IMR-90 (cell line): Measurements from ENCODE around the gene PDE6A. TPM values are rescaled to one million over a fixed set of nuclear protein-coding genes. Genes with fewer than 3 reads are reported as not detected.

ENCODE experiments used
- ATAC-seq: fragments of 200-7000 bp; cut with Tn5 transposase; 2 replicates; pipeline ENCODE4 v1.9.1; 2020; ENCODE audit warnings: low read depth, mild to moderate bottlenecking, moderate library complexity
- BruUV-seq: library from RNA; stranded (reverse); fragments of 400-500 nt; replicated peaks from 2 replicates; lab custom pipeline; 2021; lab: Mats Ljungman, UMichigan
- CTCF ChIA-PET: fragments of 300-600 bp; formaldehyde crosslinking; extraction: SDS; loops from one replicate; lab custom pipeline; 2021; ENCODE audit warnings: antibody characterized with exemption; lab: Yijun Ruan, JAX
- POLR2A ChIA-PET: fragments of 300-600 bp; sonication (Branson Sonifier 250); formaldehyde crosslinking; loops from one replicate; lab custom pipeline; 2022; ENCODE audit warnings: antibody characterized with exemption; ENCODE audit not compliant: unreplicated experiment; lab: Charles Lee
- DNase-seq: peaks from one replicate; pipeline ENCODE4 v3.0.0; 2013
- H2AFZ ChIP-seq: replicated peaks from 2 replicates; pipeline ENCODE3; 2013; ENCODE audit warnings: low read length, mild to moderate bottlenecking; ENCODE audit not compliant: poor library complexity
- H2AK5ac ChIP-seq: 2 replicates; pipeline ENCODE4 v1.6.1; 2013; ENCODE audit warnings: low read depth, low read length, inconsistent platforms
- H2AK9ac ChIP-seq: replicated peaks from 2 replicates; pipeline ENCODE3; 2013; ENCODE audit warnings: mild to moderate bottlenecking, low read depth, low read length, moderate library complexity; ENCODE audit not compliant: poor library complexity
- H2BK120ac ChIP-seq: 2 replicates; pipeline ENCODE4 v1.6.1; 2013; ENCODE audit warnings: low read depth, low read length, inconsistent platforms
- H2BK15ac ChIP-seq: 3 replicates; pipeline ENCODE4 v1.6.1; 2013; ENCODE audit warnings: low read depth, low read length, inconsistent platforms
- H2BK20ac ChIP-seq: 2 replicates; pipeline ENCODE4 v1.6.1; 2013; ENCODE audit warnings: low read depth, mild to moderate bottlenecking, inconsistent platforms, low read length, moderate library complexity
- H2BK5ac ChIP-seq: 2 replicates; pipeline ENCODE4 v1.6.1; 2013; ENCODE audit warnings: mild to moderate bottlenecking, low read depth, low read length, inconsistent platforms; ENCODE audit not compliant: poor library complexity, severe bottlenecking
- H3K14ac ChIP-seq: replicated peaks from 2 replicates; pipeline ENCODE4 v1.6.1; 2013; ENCODE audit warnings: low read depth, low read length, inconsistent platforms
- H3K18ac ChIP-seq: 2 replicates; pipeline ENCODE4 v1.6.1; 2013; ENCODE audit warnings: low read depth, low read length, control low read depth
- H3K23ac ChIP-seq: 2 replicates; pipeline ENCODE4 v1.6.1; 2013; ENCODE audit warnings: low read depth, low read length, inconsistent platforms
- H3K27ac ChIP-seq: 2 replicates; pipeline ENCODE4 v1.5.1; 2013; ENCODE audit warnings: mild to moderate bottlenecking, control low read depth, low read length; ENCODE audit not compliant: insufficient read depth
- H3K27me3 ChIP-seq: 2 replicates; pipeline ENCODE4 v1.6.1; 2013; ENCODE audit warnings: low read length; ENCODE audit not compliant: control insufficient read depth, insufficient read depth
- H3K36me3 ChIP-seq: 2 replicates; pipeline ENCODE4 v1.6.1; 2013; ENCODE audit warnings: low read length, mixed read lengths; ENCODE audit not compliant: control insufficient read depth, insufficient read depth
- H3K4ac ChIP-seq: 2 replicates; pipeline ENCODE4 v1.6.1; 2013; ENCODE audit warnings: low read depth, low read length, inconsistent platforms
- H3K4me1 ChIP-seq: 2 replicates; pipeline ENCODE4 v1.6.1; 2013; ENCODE audit warnings: low read length, mixed read lengths; ENCODE audit not compliant: control insufficient read depth, insufficient read depth
- H3K4me2 ChIP-seq: 2 replicates; pipeline ENCODE4 v1.6.1; 2013; ENCODE audit warnings: low read depth, mild to moderate bottlenecking, control low read depth, low read length, moderate library complexity
- H3K4me3 ChIP-seq: 2 replicates; pipeline ENCODE4 v1.5.1; 2013; ENCODE audit warnings: low read depth, mild to moderate bottlenecking, control low read depth, low read length, moderate library complexity; ENCODE audit not compliant: insufficient read depth
- H3K56ac ChIP-seq: 2 replicates; pipeline ENCODE4 v1.6.1; 2013; ENCODE audit warnings: low read length, inconsistent platforms; ENCODE audit not compliant: insufficient read depth; ENCODE audit errors: extremely low read depth
- H3K79me1 ChIP-seq, 2 experiments: 2 replicates each; pipeline ENCODE4 v1.6.1; 2013; ENCODE audit warnings: low read length in 2 of 2, inconsistent platforms in 1 of 2, low read depth in 1 of 2
- H3K9ac ChIP-seq: 2 replicates; pipeline ENCODE4 v1.6.1; 2013; ENCODE audit warnings: low read depth, low read length, control low read depth
- H3K9me1 ChIP-seq: 2 replicates; pipeline ENCODE4 v1.6.1; 2013; ENCODE audit warnings: low read length, inconsistent platforms; ENCODE audit not compliant: insufficient read depth
- H3K9me3 ChIP-seq: 2 replicates; pipeline ENCODE4 v1.6.1; 2013; ENCODE audit warnings: low read length; ENCODE audit not compliant: control insufficient read depth, insufficient read depth
- H4K20me1 ChIP-seq: 2 replicates; pipeline ENCODE4 v1.6.1; 2013; ENCODE audit warnings: low read length, inconsistent platforms; ENCODE audit not compliant: insufficient read depth
- H4K5ac ChIP-seq: 2 replicates; pipeline ENCODE4 v1.6.1; 2013; ENCODE audit warnings: mild to moderate bottlenecking, low read depth, low read length, control low read depth
- H4K8ac ChIP-seq, 2 experiments: 2 replicates each; pipeline ENCODE4 v1.6.1; 2013; ENCODE audit warnings: low read depth in 2 of 2, low read length in 2 of 2, control low read depth in 1 of 2, inconsistent platforms in 1 of 2
- H4K91ac ChIP-seq: 2 replicates; pipeline ENCODE4 v1.6.1; 2013; ENCODE audit warnings: low read depth, low read length, inconsistent platforms; ENCODE audit not compliant: insufficient read depth
- CEBPB ChIP-seq: IDR thresholded peaks from 2 replicates; pipeline ENCODE4 v1.6.1; 2012; ENCODE audit warnings: low read depth, low read length, improper control_type of control experiment
- MAFK ChIP-seq: IDR thresholded peaks from 2 replicates; pipeline ENCODE4 v1.6.1; 2012; ENCODE audit warnings: low read depth, low read length, improper control_type of control experiment
- MAZ ChIP-seq: IDR thresholded peaks from 2 replicates; pipeline ENCODE4 v1.6.1; 2012; ENCODE audit warnings: low read depth, mild to moderate bottlenecking, low read length, improper control_type of control experiment, moderate library complexity, borderline replicate concordance
- RAD21 ChIP-seq: IDR thresholded peaks from 2 replicates; pipeline ENCODE4 v1.6.1; 2012; ENCODE audit warnings: low read length, improper control_type of control experiment
- RFX5 ChIP-seq: IDR thresholded peaks from 2 replicates; pipeline ENCODE4 v1.8.0; 2012; ENCODE audit warnings: low read depth, mild to moderate bottlenecking, low read length, moderate library complexity
- dilution Hi-C: fragments of 300-500 bp; cut with HindIII; formaldehyde crosslinking; loops from one replicate; pipeline ENCODE4 v1.14.3; 2018; ENCODE audit warnings: low sequenced_read_pairs; ENCODE audit not compliant: unreplicated experiment
- in situ Hi-C: fragments of 300-500 bp; cut with MboI; formaldehyde crosslinking; loops from 3 replicates; pipeline ENCODE4 v1.14.3; 2019; ENCODE audit warnings: low sequenced_read_pairs, inconsistent platforms, mixed read lengths
- intact Hi-C: fragments of 100-400 bp; cut with micrococcal nuclease; formaldehyde crosslinking; loops from 2 replicates; pipeline ENCODE4 v1.10.0; 2022
- polyA plus RNA-seq, 3 experiments: library from polyadenylated mRNA; depleted of rRNA; stranded (reverse); fragments of >200 nt; gene quantifications; 2 replicates each; pipeline ENCODE4 v1.2.3, GENCODE V29; 2012; ENCODE audit warnings: low replicate concordance in 1 of 3
- total RNA-seq: library from RNA; depleted of rRNA; stranded (reverse); fragments of >200 nt; gene quantifications from 2 replicates; pipeline ENCODE4 v1.2.3, GENCODE V29; 2012

Gene PDE6A
- total and polyA plus RNA-seq, 2 of the 4 experiments (the other 2 are of a cell fraction) = not detected

- H3K27ac ChIP-seq = no peak overlapping the region
- no peak overlapping the region for H4K91ac ChIP-seq
- no peak overlapping the region for H2AK9ac ChIP-seq
- H3K4me1 ChIP-seq = no peaks in the 10 kb centered on the region
- H3K79me1 ChIP-seq = no peaks in the 10 kb centered on the region
- no peak overlapping the region for H3K14ac ChIP-seq
- no peak overlapping the region for H2BK5ac ChIP-seq
- H3K9me3 ChIP-seq = peaks cover 5% of the 10 kb centered on the region
- H2BK20ac ChIP-seq = no peak overlapping the region
- ChIA-PET CTCF (interaction anchor here (1.5 kb wide), 1 partner anchor 18 kb away, joined by 8 read pairs; no protein-coding TSS in a partner anchor), POLR2A (no interaction called here)
- in situ Hi-C loops (no loop called here), intact Hi-C loops (no loop called here), dilution Hi-C loops (no loop called here)
- no peak overlapping the region for H2BK120ac ChIP-seq
- H2AK5ac ChIP-seq = no peak overlapping the region
- H3K4me3 ChIP-seq = no peak overlapping the region
- H3K23ac ChIP-seq = no peak overlapping the region
- H2BK15ac ChIP-seq = no peak overlapping the region
- H3K36me3 ChIP-seq = no peaks in the 10 kb centered on the region
- peaks cover 63% of the 10 kb centered on the region for H3K27me3 ChIP-seq
- no peak overlapping the region for H3K9ac ChIP-seq
- TF ChIP-seq MAFK (no peak), RAD21 (no peak), CEBPB (no peak), MAZ (no peak), RFX5 (no peak)
- no peak overlapping the region for H3K4ac ChIP-seq
- H4K8ac ChIP-seq = no peak overlapping the region
- no peak overlapping the region for H3K4me2 ChIP-seq
- H4K5ac ChIP-seq = no peak overlapping the region
- no peak overlapping the region for H2AFZ ChIP-seq
- no peak for DNase-seq
- BruUV-seq = no TSS peak
- H3K9me1 ChIP-seq = no peaks in the 10 kb centered on the region
- H4K20me1 ChIP-seq = no peaks in the 10 kb centered on the region
- H3K56ac ChIP-seq = no peak overlapping the region
- no peak overlapping the region for H3K18ac ChIP-seq
- ATAC-seq = no peak
Observed at GRCh38 chr5:149870697-149871096, 73.9 kb downstream of the PDE6A start.
